KMS-11 (cell line): ENCODE measurements around the gene SLC1A2.

Experiments
- H2AFZ ChIP-seq: fragments of 200-600 bp; sonication (generic); 2 replicates; pipeline ENCODE4 v1.6.1; 2016; ENCODE audit warnings: antibody characterized with exemption, mixed run types, low read depth
- H3K27ac ChIP-seq: fragments of 200-600 bp; sonication (generic); 2 replicates; pipeline ENCODE4 v1.6.1; 2016; ENCODE audit warnings: mild to moderate bottlenecking, mixed run types
- H3K27me3 ChIP-seq: fragments of 200-600 bp; sonication (generic); 2 replicates; pipeline ENCODE4 v1.6.1; 2017; ENCODE audit warnings: mild to moderate bottlenecking, low read depth, mixed run types, moderate library complexity; ENCODE audit not compliant: insufficient read depth
- H3K36me3 ChIP-seq: fragments of 200-600 bp; sonication (generic); 2 replicates; pipeline ENCODE4 v1.6.1; 2017; ENCODE audit warnings: mild to moderate bottlenecking, mixed run types; ENCODE audit not compliant: insufficient read depth
- H3K4me1 ChIP-seq: fragments of 200-600 bp; sonication (generic); 2 replicates; pipeline ENCODE4 v1.6.1; 2016; ENCODE audit warnings: mild to moderate bottlenecking, low read depth, mixed run types; ENCODE audit not compliant: poor library complexity, severe bottlenecking
- H3K4me2 ChIP-seq: fragments of 200-600 bp; sonication (generic); 2 replicates; pipeline ENCODE4 v1.7.0; 2016; ENCODE audit warnings: mild to moderate bottlenecking, mixed run types
- H3K4me3 ChIP-seq: fragments of 200-600 bp; sonication (generic); IDR thresholded peaks from 2 replicates; pipeline ENCODE4 v1.6.1; 2017; ENCODE audit warnings: low read depth, low read length, mixed read lengths; ENCODE audit not compliant: insufficient read depth
- H3K79me2 ChIP-seq: fragments of 200-600 bp; sonication (generic); 2 replicates; pipeline ENCODE4 v1.6.1; 2016; ENCODE audit warnings: low read depth, mixed run types; ENCODE audit not compliant: insufficient read depth
- H3K9ac ChIP-seq: fragments of 200-600 bp; sonication (generic); 2 replicates; pipeline ENCODE4 v1.6.1; 2016; ENCODE audit warnings: mild to moderate bottlenecking, mixed run types
- H4K20me1 ChIP-seq: fragments of 200-600 bp; sonication (generic); 2 replicates; pipeline ENCODE4 v1.6.1; 2016; ENCODE audit warnings: mild to moderate bottlenecking, mixed run types; ENCODE audit not compliant: insufficient read depth
- CTCF ChIP-seq: fragments of 200-600 bp; sonication (generic); conservative IDR thresholded peaks from 2 replicates; pipeline ENCODE4 v1.6.1; 2017; ENCODE audit warnings: low read depth, mild to moderate bottlenecking, antibody characterized with exemption, low read length, moderate library complexity, mixed read lengths

SLC1A2 gene

GRCh38 chr11:35293699-35294098 is 125.7 kb downstream of the SLC1A2 start:
- H3K27me3 ChIP-seq: no peaks in the 10 kb centered on the region
- peaks cover 38% of the 10 kb centered on the region for H3K4me1 ChIP-seq
- no peak overlapping the region for H2AFZ ChIP-seq
- H4K20me1 ChIP-seq: no peaks in the 10 kb centered on the region
- no peak overlapping the region for H3K4me3 ChIP-seq
- H3K4me2 ChIP-seq: peak overlapping the region; percentile 64; the same call in 1 of the 2 replicates
- H3K79me2 ChIP-seq: no peaks in the 10 kb centered on the region
- H3K36me3 ChIP-seq: no peaks in the 10 kb centered on the region
- no peak overlapping the region for H3K9ac ChIP-seq
- H3K27ac ChIP-seq: peak overlapping the region; percentile 12; the same call in 1 of the 2 replicates
- TF ChIP-seq CTCF: no peak

GRCh38 chr11:35293035-35293434 is 126.3 kb downstream of the SLC1A2 start:
- TF ChIP-seq CTCF: no peak
- Histone ChIP-seq H3K9ac (no peak overlapping the region), H2AFZ (no peak overlapping the region), H4K20me1 (no peaks in the 10 kb centered on the region), H3K36me3 (no peaks in the 10 kb centered on the region), H3K4me3 (no peak overlapping the region), H3K4me1 (peaks cover 38% of the 10 kb centered on the region), H3K27me3 (no peaks in the 10 kb centered on the region), H3K79me2 (no peaks in the 10 kb centered on the region), H3K27ac (peak overlapping the region; percentile 12; the same call in 1 of the 2 replicates), H3K4me2 (peak overlapping the region; percentile 64)

- Histone ChIP-seq H3K27ac (no peak overlapping the region), H2AFZ (no peak overlapping the region), H4K20me1 (no peaks in the 10 kb centered on the region), H3K9ac (no peak overlapping the region), H3K27me3 (no peaks in the 10 kb centered on the region), H3K4me1 (peaks cover 38% of the 10 kb centered on the region), H3K4me2 (no peak overlapping the region), H3K79me2 (no peaks in the 10 kb centered on the region), H3K36me3 (no peaks in the 10 kb centered on the region), H3K4me3 (no peak overlapping the region)
- no peak for TF ChIP-seq CTCF
Measured at GRCh38 chr11:35292279-35292678, 127.1 kb downstream of the SLC1A2 start.

- Histone ChIP-seq H3K27me3 (no peaks in the 10 kb centered on the region), H3K4me2 (peak overlapping the region; percentile 18; the same call in 1 of the 2 replicates), H3K4me1 (peaks cover 38% of the 10 kb centered on the region), H4K20me1 (no peaks in the 10 kb centered on the region), H3K9ac (no peak overlapping the region), H3K27ac (peak overlapping the region; percentile 16; the same call in 1 of the 2 replicates), H2AFZ (no peak overlapping the region), H3K36me3 (no peaks in the 10 kb centered on the region), H3K4me3 (no peak overlapping the region), H3K79me2 (no peaks in the 10 kb centered on the region)
- TF ChIP-seq CTCF: no peak
Measured at GRCh38 chr11:35290876-35291275, 128.5 kb downstream of the SLC1A2 start.

- Histone ChIP-seq H4K20me1 (no peaks in the 10 kb centered on the region), H3K4me1 (peaks cover 38% of the 10 kb centered on the region), H3K27ac (no peak overlapping the region), H3K79me2 (no peaks in the 10 kb centered on the region), H2AFZ (no peak overlapping the region), H3K36me3 (no peaks in the 10 kb centered on the region), H3K4me2 (no peak overlapping the region), H3K27me3 (no peaks in the 10 kb centered on the region), H3K9ac (no peak overlapping the region), H3K4me3 (no peak overlapping the region)
- no peak for TF ChIP-seq CTCF
Measured at GRCh38 chr11:35289821-35290220, 129.5 kb downstream of the SLC1A2 start.
